HG03442 (cell line): ENCODE results near the gene C10orf62.

ENCODE experiments used
- ATAC-seq: cut with Tn5 transposase; IDR thresholded peaks from one replicate; pipeline ENCODE4 v1.9.1; 2021; ENCODE audit warnings: mild to moderate bottlenecking, moderate library complexity; ENCODE audit not compliant: unreplicated experiment

Gene C10orf62

GRCh38 chr10:97584798-97585438 lies 4.6 kb upstream of the C10orf62 start:
- no peak for ATAC-seq

GRCh38 chr10:97585439-97585811 lies 4.1 kb upstream of the C10orf62 start:
- ATAC-seq, result no peak

GRCh38 chr10:97587183-97587582 lies 2.3 kb upstream of the C10orf62 start:
- ATAC-seq, result no peak

- ATAC-seq, result no peak
Observed at GRCh38 chr10:97590082-97590747, 694 bp downstream of the C10orf62 start.

GRCh38 chr10:97590748-97591495 lies 1.4 kb downstream of the C10orf62 start:
- no peak for ATAC-seq

GRCh38 chr10:97593421-97593820 lies 3.9 kb downstream of the C10orf62 start:
- no peak for ATAC-seq

GRCh38 chr10:97596101-97597082 lies 6.9 kb downstream of the C10orf62 start:
- no peak for ATAC-seq

- ATAC-seq, result no peak
Observed at GRCh38 chr10:97597778-97598177, 8.3 kb downstream of the C10orf62 start.

GRCh38 chr10:97598407-97599271 lies 9.1 kb downstream of the C10orf62 start:
- ATAC-seq, result no peak

GRCh38 chr10:97599272-97599619 lies 9.7 kb downstream of the C10orf62 start:
- ATAC-seq, result no peak

- no peak for ATAC-seq
Observed at GRCh38 chr10:97600616-97601015, 11.1 kb downstream of the C10orf62 start.

GRCh38 chr10:97601268-97602215 lies 12.0 kb downstream of the C10orf62 start:
- ATAC-seq, result no peak

- no peak for ATAC-seq
Observed at GRCh38 chr10:97607095-97607636, 17.6 kb downstream of the C10orf62 start.

- ATAC-seq, result no peak
Observed at GRCh38 chr10:97608991-97609561, 19.6 kb downstream of the C10orf62 start.

GRCh38 chr10:97611473-97611872 lies 22.0 kb downstream of the C10orf62 start:
- ATAC-seq, result no peak

GRCh38 chr10:97612386-97612785 lies 22.9 kb downstream of the C10orf62 start:
- ATAC-seq, result no peak

- no peak for ATAC-seq
Observed at GRCh38 chr10:97618285-97618684, 28.8 kb downstream of the C10orf62 start.

- no peak for ATAC-seq
Observed at GRCh38 chr10:97618733-97619132, 29.2 kb downstream of the C10orf62 start.
